HG02678 (cell line): Measurements from ENCODE around the gene TMEM163.
A peak's percentile ranks its signal among the peaks of the same experiment; 100 is the strongest.
"Not testable (repeated sequence)": the region's sequence is repeated elsewhere in the genome, so short reads cannot be mapped to it uniquely, and the experiment has no call there.

Experiments
- ATAC-seq: cut with Tn5 transposase; IDR thresholded peaks from one replicate; pipeline ENCODE4 v1.9.1; 2021; ENCODE audit warnings: mild to moderate bottlenecking, moderate library complexity; ENCODE audit not compliant: unreplicated experiment

The TMEM163 gene

DNA sequence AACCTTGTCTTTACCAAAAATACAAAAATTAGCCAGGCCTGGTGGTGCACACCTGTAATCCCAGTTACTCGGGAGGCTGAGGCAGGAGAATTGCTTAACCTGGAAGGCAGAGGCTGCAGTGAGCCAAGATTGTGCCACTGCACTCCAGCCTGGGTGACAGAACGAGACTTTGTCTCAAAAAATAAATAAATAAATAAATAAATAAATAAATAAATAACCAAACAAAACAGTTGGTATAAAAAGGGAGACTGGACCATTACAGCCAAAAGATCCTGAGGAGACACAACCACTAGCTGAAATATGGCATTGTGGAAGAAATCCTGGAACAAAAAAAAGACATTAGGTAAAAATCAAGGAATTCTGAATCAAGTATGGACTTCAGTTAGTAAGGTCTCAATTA, 4.9 kb upstream of the TMEM163 start:
- ATAC-seq = not testable (repeated sequence)

GRCh38 chr2:134722728-134723127, 3.9 kb upstream of the TMEM163 start:
- ATAC-seq = no peak

DNA sequence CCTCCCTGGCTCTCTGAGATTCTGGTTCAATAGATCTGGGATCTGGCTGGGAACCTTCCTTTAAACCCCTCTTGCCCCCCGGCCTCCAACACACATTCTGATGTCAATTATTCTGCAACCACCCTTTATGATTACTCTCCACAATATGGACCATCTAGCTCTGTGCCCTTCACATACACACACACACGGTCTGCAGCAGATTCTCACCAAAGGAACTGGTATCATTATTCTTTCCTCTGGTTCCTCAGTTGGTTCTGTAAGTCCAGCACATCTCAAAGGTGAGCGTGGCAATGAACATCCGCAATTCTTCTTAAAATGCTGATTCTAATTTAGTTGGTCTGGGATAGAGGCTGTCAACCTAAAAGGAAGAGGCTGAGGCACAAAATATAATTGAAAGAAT, 2.8 kb upstream of the TMEM163 start:
- ATAC-seq = no peak

DNA sequence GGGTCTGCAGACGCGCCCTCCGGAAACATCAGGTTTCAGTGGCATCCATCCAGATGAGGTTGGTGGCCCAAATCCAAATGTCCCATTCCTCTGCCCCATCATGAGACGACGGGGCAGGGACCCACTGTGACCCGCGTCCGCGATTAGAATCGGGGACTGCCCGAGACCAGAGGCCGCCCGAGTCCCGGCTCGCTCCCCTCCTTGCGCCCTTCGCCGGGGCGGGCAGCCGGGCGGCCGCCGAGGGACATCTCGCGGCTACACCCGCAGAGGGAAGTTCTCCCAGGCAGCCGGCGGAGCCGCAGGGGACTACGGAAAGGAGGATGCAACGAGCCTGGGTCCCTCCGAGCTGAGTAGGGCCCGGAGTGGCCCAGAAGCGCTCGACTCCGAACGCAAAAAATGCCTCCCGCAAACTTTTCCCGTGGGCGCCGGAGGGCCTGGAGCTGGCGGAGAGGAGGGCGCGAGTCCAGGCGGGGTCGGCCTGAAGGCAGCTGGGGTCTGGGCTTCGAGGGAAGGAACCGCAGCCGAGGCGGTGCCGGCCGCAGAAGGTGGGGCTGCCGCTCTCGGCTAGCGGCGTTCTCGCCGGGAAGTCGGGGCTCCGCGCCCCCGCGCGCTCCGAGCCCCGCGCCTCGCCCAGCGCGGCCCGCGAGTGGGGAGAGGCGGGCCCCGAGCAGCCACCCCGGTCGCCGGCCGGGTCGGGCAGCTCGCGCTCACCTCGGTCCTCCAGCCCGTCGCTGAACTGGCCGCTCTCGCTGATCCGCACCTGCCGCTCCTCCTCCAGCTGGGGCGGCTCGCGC, 580 bp downstream of the TMEM163 start:
- peak; percentile 42 for ATAC-seq

GRCh38 chr2:134717286-134718022, 1.3 kb downstream of the TMEM163 start:
- no peak for ATAC-seq

DNA sequence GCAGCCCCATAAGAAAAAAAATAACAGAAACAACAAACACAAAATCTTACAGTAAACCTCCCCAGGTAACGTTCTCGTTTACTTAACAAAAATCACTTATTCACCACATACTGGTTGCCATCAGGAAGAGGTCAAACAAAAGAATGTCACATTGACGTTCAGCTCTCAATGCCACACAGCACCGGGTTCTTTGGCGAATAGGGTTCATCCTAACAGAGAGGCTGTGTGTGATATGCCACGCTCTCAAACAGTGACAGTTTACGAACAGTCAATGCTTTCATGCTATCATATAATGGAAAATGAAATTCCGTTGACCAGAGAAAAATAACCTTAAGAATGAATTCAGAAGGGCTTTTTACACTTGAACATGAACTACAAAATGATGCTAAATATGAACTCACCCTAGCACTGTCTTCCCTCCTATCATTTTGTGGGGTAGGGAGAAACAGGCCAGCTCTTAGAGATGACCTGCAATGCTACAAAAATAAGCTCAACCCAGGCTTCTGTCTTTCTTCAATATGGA, 2.0 kb downstream of the TMEM163 start:
- ATAC-seq = no peak

GRCh38 chr2:134715932-134716643, 2.7 kb downstream of the TMEM163 start:
- ATAC-seq = no peak

- no peak for ATAC-seq
These were observed 4.6 kb downstream of the TMEM163 start for GRCh38 chr2:134714228-134714627.

- no peak for ATAC-seq
These were observed 5.2 kb downstream of the TMEM163 start for GRCh38 chr2:134713606-134714005.

DNA sequence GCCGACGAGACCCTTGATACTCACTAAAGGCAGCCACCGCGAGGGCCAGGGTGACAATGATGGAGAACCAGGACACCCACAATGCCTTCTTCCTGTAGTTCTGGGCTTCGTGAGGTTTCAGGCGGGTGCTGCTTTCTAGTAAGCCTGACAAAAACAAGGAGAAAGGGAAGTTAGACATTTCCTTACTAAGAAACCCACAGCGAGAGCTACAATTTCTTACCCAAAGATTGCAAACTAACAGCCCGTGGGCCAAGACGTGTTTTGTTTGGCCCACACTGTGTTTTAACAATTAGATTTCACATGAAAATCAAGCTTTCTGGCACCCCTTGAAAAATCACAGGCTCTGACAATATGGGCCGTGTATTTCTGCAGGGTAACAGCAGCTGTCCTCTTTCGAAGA, 5.6 kb downstream of the TMEM163 start:
- ATAC-seq = no peak

GRCh38 chr2:134712736-134713135, 6.1 kb downstream of the TMEM163 start:
- no peak for ATAC-seq

DNA sequence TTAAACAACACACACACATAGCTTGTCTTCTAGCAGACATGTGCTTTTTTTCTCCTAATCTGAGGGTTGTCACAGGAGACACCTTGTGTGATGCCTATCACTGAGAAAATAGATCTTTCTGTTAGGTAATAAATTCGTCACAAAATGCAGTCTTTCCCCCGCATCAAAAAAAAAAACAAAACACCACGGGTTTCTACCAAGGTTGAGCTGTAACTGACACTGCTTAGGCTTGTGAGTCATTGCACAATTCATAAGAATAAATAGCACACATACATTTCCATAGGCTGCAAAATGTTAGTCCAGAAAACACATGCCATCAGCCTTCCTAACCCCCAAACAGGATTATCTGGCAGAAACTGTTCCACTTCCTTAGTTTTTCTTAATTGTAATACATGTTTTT, 6.5 kb downstream of the TMEM163 start:
- ATAC-seq = no peak

- no peak for ATAC-seq
These were observed 7.1 kb downstream of the TMEM163 start for GRCh38 chr2:134711692-134712091.

GRCh38 chr2:134707330-134707676, 11.5 kb downstream of the TMEM163 start:
- ATAC-seq = no peak

GRCh38 chr2:134706587-134707329, 12.0 kb downstream of the TMEM163 start:
- no peak for ATAC-seq

DNA sequence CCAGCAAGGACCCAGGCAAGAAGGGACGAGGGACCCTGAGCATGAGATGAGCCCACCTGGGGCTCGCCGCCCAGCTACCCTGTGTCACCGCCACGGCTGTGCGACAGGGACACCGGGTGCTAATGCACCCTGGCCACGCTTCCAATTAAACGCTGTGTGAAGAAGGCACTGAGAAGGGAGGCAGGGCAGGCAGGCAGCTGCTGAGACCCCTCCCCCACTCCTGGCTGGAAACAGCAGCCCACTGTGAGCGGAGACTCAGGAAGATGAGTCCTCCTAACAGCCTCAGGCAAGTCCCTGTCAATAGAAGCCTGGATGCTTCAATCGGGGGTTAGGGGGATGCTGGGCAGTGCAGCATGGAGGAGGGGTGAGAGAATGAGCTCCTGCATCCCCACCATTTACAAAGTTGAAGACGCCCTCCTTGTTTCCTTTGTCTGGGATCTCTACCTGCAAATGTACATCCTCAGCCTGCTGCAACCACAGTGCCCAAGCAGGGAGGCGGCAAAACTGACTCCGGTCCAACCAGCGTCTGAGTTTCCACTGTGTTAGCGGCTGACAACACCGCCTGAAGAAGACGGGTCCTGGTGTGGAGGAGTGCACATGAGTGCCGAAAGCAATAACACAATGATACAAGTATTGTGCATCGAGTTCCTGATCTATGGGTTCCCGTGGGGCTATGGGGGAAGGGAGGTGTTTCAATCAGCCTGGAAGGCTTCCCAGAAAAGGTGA, 12.8 kb downstream of the TMEM163 start:
- ATAC-seq = no peak

DNA sequence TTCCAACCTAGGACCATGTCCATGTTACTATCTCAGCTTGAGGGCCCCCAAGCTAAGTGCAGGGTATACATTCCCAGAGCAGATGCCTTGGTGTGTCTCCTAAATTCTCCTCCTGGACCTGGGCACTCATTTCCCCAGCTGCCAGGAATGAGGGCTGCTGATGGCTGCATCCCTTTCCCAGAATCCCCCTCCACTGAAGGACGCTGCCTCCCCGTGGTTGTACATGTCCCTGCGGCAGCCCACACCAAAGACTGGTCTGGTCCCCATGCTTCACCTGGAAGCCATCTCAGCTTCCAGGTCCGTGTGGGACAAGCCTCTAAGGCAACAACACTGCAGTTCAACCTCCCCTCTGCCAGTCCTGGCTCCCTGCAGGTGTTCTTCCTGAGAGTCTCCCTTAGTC, 14.6 kb downstream of the TMEM163 start:
- no peak for ATAC-seq

DNA sequence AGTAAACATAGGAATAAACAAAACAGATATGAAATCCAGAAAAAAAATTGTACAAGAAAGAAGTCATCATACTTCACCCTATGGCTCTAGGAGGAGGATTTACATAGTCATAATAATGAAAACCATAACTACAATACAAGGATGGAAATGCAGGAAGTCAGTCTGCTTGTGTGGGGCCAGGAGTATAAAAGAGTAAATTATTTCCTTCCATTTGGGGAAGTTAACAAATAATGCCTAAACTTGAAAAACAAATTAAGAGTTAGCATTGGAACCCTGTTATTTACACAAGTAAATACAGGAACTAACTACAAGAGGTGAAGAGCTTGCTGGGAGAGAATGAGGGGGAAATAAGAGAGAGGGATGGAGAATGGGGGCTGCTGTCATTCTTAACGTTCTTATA, 15.4 kb downstream of the TMEM163 start:
- no peak for ATAC-seq

DNA sequence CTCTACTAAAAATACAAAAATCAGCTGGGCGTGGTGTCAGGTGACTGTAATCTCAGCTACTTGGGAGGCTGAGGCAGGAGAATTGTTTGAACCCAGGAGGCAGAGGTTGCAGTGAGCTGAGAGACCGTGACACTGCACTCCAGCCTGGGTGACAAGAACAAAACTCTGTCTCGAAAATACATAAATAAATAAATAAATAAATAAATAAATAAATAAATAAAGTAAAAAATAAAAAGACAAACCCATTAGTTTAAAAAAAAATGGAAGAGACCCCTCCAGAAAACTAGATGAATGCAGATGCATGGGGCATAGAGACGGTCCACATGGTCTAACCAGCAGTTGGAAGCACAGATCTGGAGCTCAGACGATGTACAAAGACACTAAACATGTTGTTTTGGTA, 18.1 kb downstream of the TMEM163 start:
- ATAC-seq = no peak

- ATAC-seq = no peak
These were observed 24.4 kb downstream of the TMEM163 start for GRCh38 chr2:134694411-134694810.
